MCF 10A (cell line): ENCODE data around the gene IQCB1. TPM values are rescaled to one million over a fixed set of nuclear protein-coding genes. Genes with fewer than 3 reads are reported as not detected.

ENCODE experiments used
- BruUV-seq: library from RNA; stranded (reverse); fragments of 400-500 nt; replicated peaks from 2 replicates; lab custom pipeline; 2021; lab: Mats Ljungman, UMichigan
- CTCF ChIA-PET: fragments of 300-600 bp; sonication (Branson Sonifier 250); formaldehyde crosslinking; extraction: SDS; loops from one replicate; lab custom pipeline; 2021; ENCODE audit warnings: antibody characterized with exemption, inconsistent platforms; lab: Yijun Ruan, JAX
- POLR2A ChIA-PET: fragments of 300-600, 350-650 bp; sonication (Branson Sonifier 250); formaldehyde crosslinking; extraction: SDS; loops from one replicate; lab custom pipeline; 2020; ENCODE audit warnings: antibody characterized with exemption, inconsistent platforms; lab: Yijun Ruan, JAX
- DNase-seq: peaks from one replicate; pipeline ENCODE4 v3.0.0-alpha.2; 2018; ENCODE audit not compliant: unreplicated experiment
- H3K27ac Mint-ChIP-seq: one replicate; pipeline ENCODE4 v1.8.0; 2022; ENCODE audit warnings: mild to moderate bottlenecking, low read depth, mixed read lengths; ENCODE audit not compliant: unreplicated experiment
- H3K27me3 Mint-ChIP-seq: one replicate; pipeline ENCODE4 v1.8.0; 2022; ENCODE audit warnings: mixed read lengths; ENCODE audit not compliant: insufficient read depth, unreplicated experiment
- H3K36me3 Mint-ChIP-seq: one replicate; pipeline ENCODE4 v1.8.0; 2022; ENCODE audit warnings: mild to moderate bottlenecking, moderate library complexity, mixed read lengths; ENCODE audit not compliant: insufficient read depth, unreplicated experiment
- H3K4me1 Mint-ChIP-seq: one replicate; pipeline ENCODE4 v1.8.0; 2022; ENCODE audit warnings: mixed read lengths; ENCODE audit not compliant: insufficient read depth, unreplicated experiment
- H3K4me3 Mint-ChIP-seq: one replicate; pipeline ENCODE4 v1.8.0; 2022; ENCODE audit warnings: mild to moderate bottlenecking, moderate library complexity, mixed read lengths; ENCODE audit not compliant: unreplicated experiment
- H3K9me3 Mint-ChIP-seq: one replicate; pipeline ENCODE4 v1.8.0; 2022; ENCODE audit warnings: mixed read lengths; ENCODE audit not compliant: unreplicated experiment
- CTCF ChIP-seq: fragments of 200-600 bp; IDR thresholded peaks from one replicate; pipeline ENCODE4 v1.8.0; 2022; ENCODE audit warnings: antibody characterized with exemption, mild to moderate bottlenecking; ENCODE audit not compliant: unreplicated experiment
- intact Hi-C: fragments of 100-400 bp; cut with micrococcal nuclease; formaldehyde crosslinking; loops from 2 replicates; pipeline ENCODE4 v1.14.1; 2022
- total RNA-seq: library from RNA; stranded (reverse); gene quantifications from 2 replicates; pipeline ENCODE4 v1.2.3, GENCODE V29; 2022

The IQCB1 gene
- total RNA-seq, 1 experiment from 2014 or later = 33.5 TPM

GRCh38 chr3:121836481-121836880 lies 1.6 kb upstream of the IQCB1 start:
- POLR2A ChIA-PET = interaction anchor here (0.6 to 2.2 kb wide), 6 partner anchors 15 to 678 kb away, joined by 3 to 9 read pairs (median 3); partner anchors contain the start of genes KPNA1 and MIX23

GRCh38 chr3:121836064-121836463 lies 1.2 kb upstream of the IQCB1 start:
- Mint-ChIP-seq H3K27me3 (no peaks in the 10 kb centered on the region), H3K36me3 (peaks cover 32% of the 10 kb centered on the region), H3K4me1 (peaks cover 6% of the 10 kb centered on the region), H3K9me3 (no peaks in the 10 kb centered on the region), H3K4me3 (peak overlapping the region; percentile 89), H3K27ac (no peak overlapping the region)
- CTCF ChIA-PET = no interaction called here
- POLR2A ChIA-PET = interaction anchor here (0.6 to 2.2 kb wide), 6 partner anchors 16 to 679 kb away, joined by 3 to 9 read pairs (median 3); partner anchors contain the start of genes KPNA1 and MIX23
- DNase-seq = no peak
- TF ChIP-seq CTCF = no peak
- intact Hi-C loops = loop anchor here (10.0 kb wide), 2 partner anchors 291 to 419 kb away; partner anchors contain the start of gene POLQ
- no TSS peak for BruUV-seq

More at GRCh38 chr3:121836481-121836880, 1.6 kb upstream of the IQCB1 start:
- no TSS peak for BruUV-seq
- peaks cover 6% of the 10 kb centered on the region for H3K4me1 Mint-ChIP-seq
- H3K27ac Mint-ChIP-seq = no peak overlapping the region
- DNase-seq = no peak
- intact Hi-C loops = loop anchor here (10.0 kb wide), 2 partner anchors 292 to 418 kb away; partner anchors contain the start of gene POLQ
- no peaks in the 10 kb centered on the region for H3K27me3 Mint-ChIP-seq
- no peak for TF ChIP-seq CTCF
- H3K36me3 Mint-ChIP-seq = peaks cover 27% of the 10 kb centered on the region
- no peak overlapping the region for H3K4me3 Mint-ChIP-seq
- CTCF ChIA-PET = interaction anchor here (0.6 kb wide), 1 partner anchor 7 kb away, joined by 3 read pairs; no protein-coding TSS in a partner anchor
- no peaks in the 10 kb centered on the region for H3K9me3 Mint-ChIP-seq

- H3K9me3 Mint-ChIP-seq = no peaks in the 10 kb centered on the region
- H3K4me1 Mint-ChIP-seq = peaks cover 11% of the 10 kb centered on the region
- intact Hi-C loops = loop anchor here (10.0 kb wide), 2 partner anchors 291 to 419 kb away; partner anchors contain the start of gene POLQ
- H3K27ac Mint-ChIP-seq = peak overlapping the region; percentile 84
- DNase-seq = no peak
- TSS peak; percentile 67 for BruUV-seq
- ChIA-PET POLR2A (interaction anchor here (0.8 to 2.2 kb wide), 12 partner anchors 9 to 547 kb away, joined by 3 to 10 read pairs (median 3); partner anchors contain the start of genes GOLGB1 and MIX23), CTCF (no interaction called here)
- TF ChIP-seq CTCF = no peak
- peaks cover 33% of the 10 kb centered on the region for H3K36me3 Mint-ChIP-seq
- H3K27me3 Mint-ChIP-seq = no peaks in the 10 kb centered on the region
- H3K4me3 Mint-ChIP-seq = peak overlapping the region; percentile 89
These were observed 573 bp upstream of the IQCB1 start for GRCh38 chr3:121835465-121835801.

GRCh38 chr3:121834157-121834670 lies 646 bp downstream of the IQCB1 start:
- no peak for TF ChIP-seq CTCF
- intact Hi-C loops = loop anchor here (10.0 kb wide), 2 partner anchors 289 to 421 kb away; partner anchors contain the start of gene POLQ
- peak overlapping the region; percentile 84 for H3K27ac Mint-ChIP-seq
- peak overlapping the region; percentile 89 for H3K4me3 Mint-ChIP-seq
- H3K9me3 Mint-ChIP-seq = no peaks in the 10 kb centered on the region
- H3K27me3 Mint-ChIP-seq = no peaks in the 10 kb centered on the region
- POLR2A ChIA-PET = interaction anchor here (0.6 to 2.2 kb wide), 10 partner anchors 10 to 447 kb away, joined by 3 to 10 read pairs (median 4); partner anchors contain the start of gene GOLGB1
- H3K36me3 Mint-ChIP-seq = peaks cover 25% of the 10 kb centered on the region
- DNase-seq = peak; percentile 45
- TSS peak; percentile 65 for BruUV-seq
- H3K4me1 Mint-ChIP-seq = peaks cover 12% of the 10 kb centered on the region
- CTCF ChIA-PET = interaction anchor here (0.6 to 1.3 kb wide), 2 partner anchors 269 to 289 kb away, joined by 3 read pairs; partner anchors contain the start of gene POLQ
